SU-DHL-6 (cell line): ENCODE results near the gene CDC42BPA.

Experiments used
- H2AFZ ChIP-seq: fragments of 200-600 bp; sonication (generic); 2 replicates; pipeline ENCODE4 v1.6.1; 2014; ENCODE audit warnings: low read depth, mild to moderate bottlenecking, moderate library complexity, mixed read lengths, antibody characterized with exemption, low read length; ENCODE audit not compliant: severe bottlenecking
- H3F3A ChIP-seq: fragments of 200-600 bp; shearing (Covaris generic); 2 replicates; pipeline ENCODE4 v1.6.0; 2016; ENCODE audit warnings: antibody characterized with exemption, mild to moderate bottlenecking; ENCODE audit not compliant: insufficient read depth
- H3K27ac ChIP-seq: fragments of 200-600 bp; sonication (generic); 2 replicates; pipeline ENCODE4 v1.5.1; 2016; ENCODE audit warnings: low read depth, mild to moderate bottlenecking, low read length, moderate library complexity, mixed read lengths
- H3K27me3 ChIP-seq: fragments of 200-600 bp; sonication (generic), shearing (Covaris generic); 2 replicates; pipeline ENCODE4 v1.6.0; 2014; ENCODE audit warnings: mild to moderate bottlenecking, low read length
- H3K36me3 ChIP-seq: fragments of 200-600 bp; sonication (generic); 2 replicates; pipeline ENCODE4 v1.6.1; 2014; ENCODE audit warnings: mild to moderate bottlenecking, low read length, mixed read lengths
- H3K4me2 ChIP-seq: fragments of 300-600, 200-600 bp; shearing (Covaris generic), sonication (generic); 2 replicates; pipeline ENCODE4 v1.6.0; 2014; ENCODE audit warnings: low read length, low read depth, mild to moderate bottlenecking; ENCODE audit not compliant: poor library complexity, severe bottlenecking
- H3K4me3 ChIP-seq: fragments of 200-600 bp; sonication (generic); 2 replicates; pipeline ENCODE4 v1.5.1; 2014; ENCODE audit warnings: antibody characterized with exemption, low read length, mild to moderate bottlenecking, mixed read lengths; ENCODE audit not compliant: insufficient read depth, poor library complexity, severe bottlenecking
- H3K79me2 ChIP-seq: fragments of 200-600 bp; sonication (generic); 2 replicates; pipeline ENCODE4 v1.6.1; 2014; ENCODE audit warnings: mild to moderate bottlenecking, low read length, moderate library complexity; ENCODE audit not compliant: insufficient read depth
- H3K9ac ChIP-seq: fragments of 200-600 bp; sonication (generic); 2 replicates; pipeline ENCODE4 v1.7.0; 2014; ENCODE audit warnings: mild to moderate bottlenecking, low read length
- H3K9me2 ChIP-seq: fragments of 200-600 bp; sonication (generic); replicated peaks from 2 replicates; pipeline ENCODE4 v1.6.1; 2014; ENCODE audit warnings: low read length; ENCODE audit not compliant: insufficient read depth
- H3K9me3 ChIP-seq: fragments of 200-600 bp; sonication (generic); 2 replicates; pipeline ENCODE4 v1.6.1; 2014; ENCODE audit warnings: low read length, mixed read lengths; ENCODE audit not compliant: insufficient read depth
- H4K20me1 ChIP-seq: fragments of 200-600 bp; sonication (generic); 2 replicates; pipeline ENCODE4 v1.6.1; 2014; ENCODE audit warnings: low read depth, mild to moderate bottlenecking, antibody characterized with exemption, low read length, moderate library complexity, mixed read lengths
- EZH2phosphoT487 ChIP-seq: fragments of 200-600 bp; sonication (generic), shearing (Covaris generic); conservative IDR thresholded peaks from 2 replicates; pipeline ENCODE4 v1.6.1; 2018; ENCODE audit warnings: mild to moderate bottlenecking, antibody characterized with exemption, low read length, moderate library complexity, mixed read lengths
- TF ChIP-seq, protein P1 (sequence below): fragments of 200-600 bp; sonication (generic); IDR thresholded peaks from one replicate; pipeline ENCODE4 v1.5.1; 2017; ENCODE audit warnings: antibody characterized with exemption, mild to moderate bottlenecking, low read length, moderate library complexity; ENCODE audit not compliant: insufficient read depth, poor library complexity, severe bottlenecking

CDC42BPA gene

DNA sequence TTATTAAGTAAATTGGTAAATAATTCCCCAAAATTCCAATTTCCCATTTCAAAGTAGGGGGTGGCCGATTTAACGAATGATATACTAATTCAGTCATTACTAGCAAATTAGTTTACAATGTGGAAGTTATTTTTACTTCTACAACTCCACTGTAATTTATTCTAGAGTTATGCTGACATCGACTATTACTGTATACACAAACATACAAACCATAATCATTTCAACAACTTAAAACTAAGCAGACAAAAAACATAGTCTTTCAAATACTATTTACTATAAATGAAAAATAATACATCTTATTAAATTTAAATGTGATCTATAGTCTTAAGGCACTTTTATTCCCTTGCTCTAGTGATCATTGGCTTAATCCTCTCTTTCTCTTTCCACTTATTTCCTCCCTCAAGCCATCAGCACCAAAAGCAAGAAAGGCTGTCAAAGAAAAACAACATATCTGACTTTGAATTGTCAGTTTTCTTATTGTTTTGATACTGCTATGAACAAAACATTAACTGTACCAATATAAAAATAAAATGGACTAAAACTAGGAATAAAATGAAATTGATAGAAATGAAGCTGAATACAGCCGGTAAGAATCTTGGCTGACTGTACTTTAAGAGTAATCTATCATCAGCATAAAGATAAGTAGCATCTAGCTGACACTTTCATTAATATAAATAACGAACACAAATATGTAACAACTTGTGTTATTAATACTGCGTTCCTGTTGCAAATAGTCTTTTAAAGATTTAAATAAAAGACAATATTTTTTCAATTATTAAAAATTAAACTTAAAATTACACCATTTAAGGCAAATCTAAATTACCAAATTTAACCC, 4.1 kb downstream of the CDC42BPA start:
- H3K4me2 ChIP-seq, result no peak overlapping the region

DNA sequence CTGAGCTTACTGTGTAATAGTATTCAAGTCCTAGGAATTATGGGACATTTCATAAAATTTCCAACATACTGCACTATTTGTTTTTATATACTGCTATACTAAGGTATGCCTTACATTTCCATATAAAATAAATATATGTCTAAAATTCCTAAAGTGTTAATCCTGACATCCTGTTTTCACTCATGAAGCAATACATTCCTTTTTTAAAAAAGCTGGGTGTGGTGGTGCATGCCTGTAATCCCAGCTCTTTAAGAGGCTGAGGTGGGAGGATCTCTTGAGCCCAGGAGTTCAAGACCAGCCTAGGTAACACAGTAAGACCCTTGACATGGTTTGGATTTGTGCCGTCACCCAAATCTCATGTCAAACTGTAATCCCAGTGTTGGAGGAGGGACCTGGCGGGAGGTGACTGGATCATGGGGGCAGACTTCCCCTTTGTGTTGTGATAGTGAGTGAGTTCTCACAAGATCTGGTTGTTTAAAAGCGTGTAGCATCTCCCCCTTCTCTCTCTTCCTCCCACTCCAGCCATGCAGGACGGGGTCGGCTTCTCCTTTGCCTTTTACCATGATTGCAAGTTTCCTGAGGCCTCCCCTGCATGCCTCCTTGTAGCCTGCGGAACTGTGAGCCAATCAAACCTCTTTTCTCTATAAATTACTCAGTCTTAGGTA, 5.8 kb downstream of the CDC42BPA start:
- Histone ChIP-seq H3K9me2 (no peaks in the 10 kb centered on the region), H3K9me3 (no peaks in the 10 kb centered on the region), H3K4me3 (no peak overlapping the region), H3K27ac (no peak overlapping the region), H3K9ac (no peak overlapping the region), H4K20me1 (no peaks in the 10 kb centered on the region), H3K79me2 (no peaks in the 10 kb centered on the region), H3F3A (no peaks in the 10 kb centered on the region), H3K36me3 (no peaks in the 10 kb centered on the region), H2AFZ (no peak overlapping the region), H3K27me3 (no peaks in the 10 kb centered on the region), H3K4me2 (no peak overlapping the region)
- no peak for TF ChIP-seq EZH2phosphoT487
- TF ChIP-seq, protein P1, sequence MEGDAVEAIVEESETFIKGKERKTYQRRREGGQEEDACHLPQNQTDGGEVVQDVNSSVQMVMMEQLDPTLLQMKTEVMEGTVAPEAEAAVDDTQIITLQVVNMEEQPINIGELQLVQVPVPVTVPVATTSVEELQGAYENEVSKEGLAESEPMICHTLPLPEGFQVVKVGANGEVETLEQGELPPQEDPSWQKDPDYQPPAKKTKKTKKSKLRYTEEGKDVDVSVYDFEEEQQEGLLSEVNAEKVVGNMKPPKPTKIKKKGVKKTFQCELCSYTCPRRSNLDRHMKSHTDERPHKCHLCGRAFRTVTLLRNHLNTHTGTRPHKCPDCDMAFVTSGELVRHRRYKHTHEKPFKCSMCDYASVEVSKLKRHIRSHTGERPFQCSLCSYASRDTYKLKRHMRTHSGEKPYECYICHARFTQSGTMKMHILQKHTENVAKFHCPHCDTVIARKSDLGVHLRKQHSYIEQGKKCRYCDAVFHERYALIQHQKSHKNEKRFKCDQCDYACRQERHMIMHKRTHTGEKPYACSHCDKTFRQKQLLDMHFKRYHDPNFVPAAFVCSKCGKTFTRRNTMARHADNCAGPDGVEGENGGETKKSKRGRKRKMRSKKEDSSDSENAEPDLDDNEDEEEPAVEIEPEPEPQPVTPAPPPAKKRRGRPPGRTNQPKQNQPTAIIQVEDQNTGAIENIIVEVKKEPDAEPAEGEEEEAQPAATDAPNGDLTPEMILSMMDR, result no peak

More for the DNA sequence above, 4.1 kb downstream of the CDC42BPA start:
- no peak overlapping the region for H3K9ac ChIP-seq
- H2AFZ ChIP-seq, result no peak overlapping the region
- no peaks in the 10 kb centered on the region for H3K9me3 ChIP-seq
- H3K27me3 ChIP-seq, result no peaks in the 10 kb centered on the region
- H3K9me2 ChIP-seq, result no peaks in the 10 kb centered on the region
- H3K27ac ChIP-seq, result no peak overlapping the region
- no peaks in the 10 kb centered on the region for H4K20me1 ChIP-seq
- H3K36me3 ChIP-seq, result no peaks in the 10 kb centered on the region
- H3K79me2 ChIP-seq, result no peaks in the 10 kb centered on the region
- no peaks in the 10 kb centered on the region for H3F3A ChIP-seq
- TF ChIP-seq EZH2phosphoT487, result no peak
- TF ChIP-seq, protein P1, result no peak
- H3K4me3 ChIP-seq, result no peak overlapping the region

DNA sequence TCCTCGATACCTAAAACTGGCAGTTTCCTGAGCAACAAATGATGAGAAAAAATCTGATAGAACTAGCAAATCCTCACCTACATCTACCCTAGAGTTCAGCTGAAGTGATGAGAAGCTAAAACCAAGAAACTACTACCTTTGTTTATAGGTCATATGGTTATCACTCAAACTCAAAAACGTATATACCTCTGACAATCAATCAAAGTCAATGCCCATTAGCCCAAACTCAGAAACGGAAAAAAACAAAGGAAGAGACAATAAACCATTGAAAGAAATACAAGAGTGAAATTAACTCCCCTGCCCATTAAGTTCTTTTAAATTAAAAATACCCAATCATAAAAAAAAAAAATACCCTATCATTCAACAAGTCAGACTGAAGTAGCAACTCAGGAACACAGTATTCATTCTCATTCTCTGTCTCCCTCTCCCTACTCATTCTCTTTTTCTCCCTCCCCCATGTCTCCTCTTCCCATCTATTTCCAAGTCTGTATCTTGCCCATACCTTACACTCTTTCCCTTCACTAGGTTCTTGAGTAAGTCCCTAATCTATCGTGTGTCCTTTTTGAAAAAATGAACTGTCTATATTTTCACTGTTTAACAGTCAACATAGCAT, 6.8 kb downstream of the CDC42BPA start:
- Histone ChIP-seq H3K9me3 (no peaks in the 10 kb centered on the region), H4K20me1 (no peaks in the 10 kb centered on the region), H3K27me3 (no peaks in the 10 kb centered on the region), H2AFZ (no peak overlapping the region), H3K36me3 (no peaks in the 10 kb centered on the region), H3K4me3 (no peak overlapping the region), H3K4me2 (no peak overlapping the region), H3F3A (no peaks in the 10 kb centered on the region), H3K9ac (no peak overlapping the region), H3K27ac (no peak overlapping the region), H3K9me2 (no peaks in the 10 kb centered on the region), H3K79me2 (no peaks in the 10 kb centered on the region)
- TF ChIP-seq, protein P1, result no peak
- TF ChIP-seq EZH2phosphoT487, result no peak
